Measurements from ENCODE around the gene CDH22.

Gene CDH22

GRCh38 chr20:46354207-46354555 is 45.9 kb upstream of the CDH22 start:
- ChIA-PET POLR2A (ENCODE audit: low non-redundant PET) (no interaction called here), CTCF (interaction anchor here (1.5 to 2.7 kb wide), 2 partner anchors 47 to 54 kb away, joined by 4 to 6 read pairs; no protein-coding TSS in a partner anchor)
- H3K27ac ChIP-seq: no peak overlapping the region
- no peak for TF ChIP-seq CTCF (conservative IDR thresholded peaks at IDR 0.05; ENCODE audit: low read depth)
- DNase-seq (ENCODE audit: low spot score): no peak

- DNase-seq (ENCODE audit: low spot score): no peak
- no peak for TF ChIP-seq CTCF (conservative IDR thresholded peaks at IDR 0.05; ENCODE audit: low read depth)
- ChIA-PET POLR2A (ENCODE audit: low non-redundant PET) (no interaction called here), CTCF (interaction anchor here (2.7 kb wide), 1 partner anchor 47 kb away, joined by 6 read pairs; no protein-coding TSS in a partner anchor)
- H3K27ac ChIP-seq: no peak overlapping the region
These were observed 45.4 kb upstream of the CDH22 start for GRCh38 chr20:46353500-46354206.

- CTCF ChIA-PET: interaction anchor here (2.7 kb wide), 1 partner anchor 45 kb away, joined by 6 read pairs; no protein-coding TSS in a partner anchor
- H3K27ac ChIP-seq: no peak overlapping the region
- no peak for DNase-seq (ENCODE audit: low spot score)
- TF ChIP-seq CTCF (conservative IDR thresholded peaks at IDR 0.05; ENCODE audit: low read depth): no peak
- POLR2A ChIA-PET (ENCODE audit: low non-redundant PET): no interaction called here
These were observed 44.2 kb upstream of the CDH22 start for GRCh38 chr20:46352370-46352938.

- CTCF ChIA-PET: interaction anchor here (2.7 kb wide), 1 partner anchor 45 kb away, joined by 6 read pairs; no protein-coding TSS in a partner anchor
- POLR2A ChIA-PET (ENCODE audit: low non-redundant PET): no interaction called here
- no peak for TF ChIP-seq CTCF (conservative IDR thresholded peaks at IDR 0.05; ENCODE audit: low read depth)
- no peak for DNase-seq (ENCODE audit: low spot score)
- peak overlapping the region; percentile 56 for H3K27ac ChIP-seq
These were observed 43.2 kb upstream of the CDH22 start for GRCh38 chr20:46351357-46352058.

GRCh38 chr20:46350986-46351267 is 42.6 kb upstream of the CDH22 start:
- DNase-seq (ENCODE audit: low spot score): no peak
- H3K27ac ChIP-seq: peak overlapping the region; percentile 56
- ChIA-PET POLR2A (ENCODE audit: low non-redundant PET) (no interaction called here), CTCF (no interaction called here)
- TF ChIP-seq CTCF (conservative IDR thresholded peaks at IDR 0.05; ENCODE audit: low read depth): no peak

- ChIA-PET CTCF (interaction anchor here (0.6 to 5.0 kb wide), 3 partner anchors 16 to 217 kb away, joined by 3 to 93 read pairs (median 82); partner anchors contain the start of gene CDH22), POLR2A (ENCODE audit: low non-redundant PET) (no interaction called here)
- DNase-seq (ENCODE audit: low spot score): no peak
- peak overlapping the region; percentile 56 for H3K27ac ChIP-seq
- no peak for TF ChIP-seq CTCF (conservative IDR thresholded peaks at IDR 0.05; ENCODE audit: low read depth)
These were observed 42.1 kb upstream of the CDH22 start for GRCh38 chr20:46350201-46350985.
